Nephron (organoid): Measurements from ENCODE around the gene SLC17A3.
A peak's percentile ranks its signal among the peaks of the same experiment; 100 is the strongest.

Experiments used
- H3K27ac Mint-ChIP-seq, 3 experiments: 2 replicates each; pipeline ENCODE4 v1.8.0; 2020; ENCODE audit warnings: mixed read lengths in 3 of 3, mild to moderate bottlenecking in 2 of 3, moderate library complexity in 1 of 3
- H3K27me3 Mint-ChIP-seq: 2 replicates; pipeline ENCODE4 v1.8.0; 2021; ENCODE audit warnings: low read depth, mild to moderate bottlenecking, moderate library complexity, mixed read lengths
- H3K36me3 Mint-ChIP-seq: 2 replicates; pipeline ENCODE4 v1.8.0; 2020; ENCODE audit warnings: low read depth, mixed read lengths
- H3K4me1 Mint-ChIP-seq: 2 replicates; pipeline ENCODE4 v1.8.0; 2020; ENCODE audit warnings: mixed read lengths
- H3K4me3 Mint-ChIP-seq, 3 experiments: 2 replicates each; pipeline ENCODE4 v1.8.0; 2020; ENCODE audit warnings: mild to moderate bottlenecking in 3 of 3, mixed read lengths in 3 of 3, moderate library complexity in 2 of 3
- H3K9me3 Mint-ChIP-seq: 2 replicates; pipeline ENCODE4 v1.8.0; 2020; ENCODE audit warnings: mixed read lengths
- TF ChIP-seq, protein P1 (sequence below), 3 experiments: fragments of 200-600 bp; sonication (generic); IDR thresholded peaks; one replicate each; pipeline ENCODE4 v1.5.0; 2021; ENCODE audit warnings: antibody characterized with exemption in 3 of 3; ENCODE audit not compliant: unreplicated experiment in 3 of 3

SLC17A3 gene

DNA sequence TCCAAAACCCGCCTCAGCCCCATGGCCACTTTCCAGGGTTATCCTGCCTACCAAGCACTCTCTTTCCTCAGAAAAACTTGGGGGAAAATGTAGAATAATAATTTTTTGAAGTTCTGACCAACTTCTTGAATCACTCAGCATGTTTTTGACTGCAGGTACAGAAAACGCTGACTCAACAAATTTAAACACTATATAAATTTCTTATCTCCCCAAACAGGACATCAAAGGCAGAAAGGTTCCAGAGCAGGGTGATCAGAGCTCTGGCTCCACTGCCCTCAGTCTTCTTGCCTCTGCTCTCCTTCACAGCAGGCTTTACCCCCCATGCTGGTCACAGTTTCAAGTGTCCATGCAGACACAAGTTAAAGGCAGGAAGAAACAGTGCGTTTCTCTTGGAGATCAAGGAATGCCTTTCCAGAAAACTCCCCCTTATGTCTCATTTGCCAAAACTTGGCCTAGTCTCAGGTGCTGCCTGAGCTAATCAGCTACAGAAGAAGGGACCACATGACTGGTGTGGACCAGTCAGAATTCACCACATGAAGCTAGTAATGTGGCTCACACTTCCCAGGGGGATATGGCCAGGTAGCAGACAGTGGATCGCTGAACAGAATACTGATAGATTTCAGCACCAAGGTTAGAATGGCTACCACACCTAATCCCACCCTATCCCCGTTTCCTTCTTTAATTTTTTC lies 24.4 kb upstream of the SLC17A3 start:
- H3K36me3 Mint-ChIP-seq = no peaks in the 10 kb centered on the region
- H3K27me3 Mint-ChIP-seq = peaks cover 3% of the 10 kb centered on the region
- peaks cover 4% of the 10 kb centered on the region for H3K4me1 Mint-ChIP-seq
- TF ChIP-seq, protein P1, sequence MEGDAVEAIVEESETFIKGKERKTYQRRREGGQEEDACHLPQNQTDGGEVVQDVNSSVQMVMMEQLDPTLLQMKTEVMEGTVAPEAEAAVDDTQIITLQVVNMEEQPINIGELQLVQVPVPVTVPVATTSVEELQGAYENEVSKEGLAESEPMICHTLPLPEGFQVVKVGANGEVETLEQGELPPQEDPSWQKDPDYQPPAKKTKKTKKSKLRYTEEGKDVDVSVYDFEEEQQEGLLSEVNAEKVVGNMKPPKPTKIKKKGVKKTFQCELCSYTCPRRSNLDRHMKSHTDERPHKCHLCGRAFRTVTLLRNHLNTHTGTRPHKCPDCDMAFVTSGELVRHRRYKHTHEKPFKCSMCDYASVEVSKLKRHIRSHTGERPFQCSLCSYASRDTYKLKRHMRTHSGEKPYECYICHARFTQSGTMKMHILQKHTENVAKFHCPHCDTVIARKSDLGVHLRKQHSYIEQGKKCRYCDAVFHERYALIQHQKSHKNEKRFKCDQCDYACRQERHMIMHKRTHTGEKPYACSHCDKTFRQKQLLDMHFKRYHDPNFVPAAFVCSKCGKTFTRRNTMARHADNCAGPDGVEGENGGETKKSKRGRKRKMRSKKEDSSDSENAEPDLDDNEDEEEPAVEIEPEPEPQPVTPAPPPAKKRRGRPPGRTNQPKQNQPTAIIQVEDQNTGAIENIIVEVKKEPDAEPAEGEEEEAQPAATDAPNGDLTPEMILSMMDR (IDR thresholded peaks at IDR 0.05; ENCODE audit: unreplicated experiment in 3 of 3) = no peak
- peak overlapping the region; percentile 43 to 70 (median 65) for H3K27ac Mint-ChIP-seq
- no peaks in the 10 kb centered on the region for H3K9me3 Mint-ChIP-seq
- no peak overlapping the region for H3K4me3 Mint-ChIP-seq

- no peak overlapping the region for H3K27ac Mint-ChIP-seq
- peaks cover 4% of the 10 kb centered on the region for H3K4me1 Mint-ChIP-seq
- no peaks in the 10 kb centered on the region for H3K9me3 Mint-ChIP-seq
- no peak overlapping the region for H3K4me3 Mint-ChIP-seq
- H3K27me3 Mint-ChIP-seq = no peaks in the 10 kb centered on the region
- TF ChIP-seq, protein P1 (IDR thresholded peaks at IDR 0.05; ENCODE audit: unreplicated experiment in 3 of 3) = no peak
- no peaks in the 10 kb centered on the region for H3K36me3 Mint-ChIP-seq
These were observed 22.2 kb upstream of the SLC17A3 start for GRCh38 chr6:25896252-25896651.

DNA sequence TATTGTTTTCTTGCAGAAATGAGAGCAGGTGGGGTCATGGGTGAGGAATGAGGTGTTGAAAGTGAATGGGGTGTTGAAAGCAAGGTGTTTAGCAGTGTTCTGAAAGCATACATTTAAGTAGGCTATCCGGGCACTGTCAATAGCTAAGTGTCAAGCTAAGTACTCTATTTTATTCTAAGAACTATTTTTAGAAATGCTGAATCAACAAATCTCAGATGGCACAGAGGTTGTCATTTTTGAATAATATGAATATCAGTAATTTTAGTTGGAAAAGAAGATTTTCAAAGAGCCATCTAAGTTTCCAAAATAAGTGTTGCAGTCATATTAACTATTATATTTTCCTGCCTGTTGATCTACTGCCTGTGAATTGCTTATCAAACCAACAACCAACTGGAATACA lies 21.7 kb upstream of the SLC17A3 start:
- Mint-ChIP-seq H3K27ac (no peak overlapping the region), H3K9me3 (no peaks in the 10 kb centered on the region), H3K4me3 (no peak overlapping the region), H3K4me1 (peaks cover 4% of the 10 kb centered on the region), H3K36me3 (no peaks in the 10 kb centered on the region), H3K27me3 (no peaks in the 10 kb centered on the region)
- TF ChIP-seq, protein P1 (IDR thresholded peaks at IDR 0.05; ENCODE audit: unreplicated experiment in 3 of 3) = no peak

DNA sequence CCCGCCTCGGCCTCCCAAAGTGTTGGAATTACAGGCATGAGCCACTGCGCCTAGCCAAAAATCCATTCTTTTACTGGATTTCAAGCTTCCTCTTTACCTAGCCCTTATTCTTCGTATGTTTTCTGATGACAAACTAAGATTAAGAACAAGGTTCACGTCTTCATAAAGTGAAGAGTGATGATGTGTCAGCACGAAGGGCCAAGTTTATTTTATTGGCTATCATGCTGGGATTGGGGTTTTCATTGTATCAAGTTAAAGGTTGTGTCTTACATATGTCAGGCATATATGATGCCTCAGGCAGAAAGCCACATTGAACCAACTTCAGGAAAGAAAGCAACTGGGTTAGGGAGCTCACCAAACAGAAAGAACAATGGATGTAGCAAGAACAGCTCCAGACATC lies 19.7 kb upstream of the SLC17A3 start:
- Mint-ChIP-seq H3K4me3 (no peak overlapping the region), H3K27ac (no peak overlapping the region), H3K27me3 (no peaks in the 10 kb centered on the region), H3K9me3 (no peaks in the 10 kb centered on the region), H3K4me1 (peaks cover 1% of the 10 kb centered on the region), H3K36me3 (no peaks in the 10 kb centered on the region)
- TF ChIP-seq, protein P1 (IDR thresholded peaks at IDR 0.05; ENCODE audit: unreplicated experiment in 3 of 3) = no peak

GRCh38 chr6:25892877-25893276 lies 18.8 kb upstream of the SLC17A3 start:
- H3K4me3 Mint-ChIP-seq = no peak overlapping the region

More at GRCh38 chr6:25892877-25893276, 18.8 kb upstream of the SLC17A3 start:
- no peaks in the 10 kb centered on the region for H3K27me3 Mint-ChIP-seq
- no peaks in the 10 kb centered on the region for H3K36me3 Mint-ChIP-seq
- H3K9me3 Mint-ChIP-seq = no peaks in the 10 kb centered on the region
- no peaks in the 10 kb centered on the region for H3K4me1 Mint-ChIP-seq
- H3K27ac Mint-ChIP-seq = no peak overlapping the region
- TF ChIP-seq, protein P1 (IDR thresholded peaks at IDR 0.05; ENCODE audit: unreplicated experiment in 3 of 3) = no peak
